Sciatic nerve (tissue), 2 donors: Measurements from ENCODE around the gene MRPS6. TPM values are rescaled to one million over a fixed set of nuclear protein-coding genes. Genes with fewer than 3 reads are reported as not detected.

ENCODE experiments used
- ATAC-seq: fragments of 200-7000 bp; cut with Tn5 transposase; one replicate; pipeline ENCODE4 v1.9.1; 2020; ENCODE audit warnings: mild to moderate bottlenecking, moderate library complexity
- DNase-seq: peaks from one replicate; pipeline ENCODE4 v3.0.0-alpha.2; 2020; ENCODE audit warnings: low spot score
- intact Hi-C: fragments of 100-400 bp; cut with DNase I; formaldehyde crosslinking; loops from one replicate; pipeline ENCODE4 v1.14.2; 2022
- total RNA-seq: library from RNA; stranded (reverse); fragmentation: NEBNext Ultra II Directional; extraction: Animal tissue kit (Norgen Biotek cat#: 25700); gene quantifications from one replicate; pipeline ENCODE4 v1.2.1, GENCODE V29; 2021
- donor health status: DM: no; HTN: no; CAD: no.
- donor health status: DM: no; HTN: no; CAD: no.

MRPS6 gene
- total RNA-seq, 1 donor from 2014 or later, result 142 TPM

DNA sequence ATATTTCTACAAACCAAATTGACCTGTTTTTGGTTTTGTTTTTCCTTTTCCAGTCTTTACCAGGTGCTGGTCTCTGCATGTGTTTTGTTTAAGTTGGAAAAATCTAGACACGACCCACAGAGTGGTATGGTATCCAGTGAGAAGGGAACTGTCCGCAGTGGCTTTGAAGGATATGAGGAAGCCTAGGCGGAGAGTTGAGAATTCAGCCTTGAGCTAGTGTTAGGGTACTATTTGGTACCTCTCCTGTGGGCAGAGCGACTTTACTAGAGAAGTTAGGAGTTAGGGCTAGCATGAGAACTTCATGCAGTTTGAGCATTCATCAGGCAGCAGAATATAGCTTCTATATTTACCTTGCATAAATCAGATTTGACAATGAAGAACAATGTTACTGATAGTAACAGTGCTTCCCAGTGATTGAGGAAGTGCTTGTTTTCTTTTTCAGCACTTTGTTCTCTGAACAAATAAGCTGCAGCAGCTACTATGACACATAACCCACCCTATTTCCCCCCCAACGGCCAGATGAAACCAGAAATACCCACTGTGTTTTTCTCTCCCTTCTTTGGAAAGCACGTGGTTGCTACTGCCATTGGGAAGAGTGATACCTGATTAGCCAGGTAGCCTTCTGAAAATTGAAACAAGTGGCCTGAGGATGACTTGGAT lies 19.0 kb downstream of the MRPS6 start:
- intact Hi-C loops, result no loop called here

DNA sequence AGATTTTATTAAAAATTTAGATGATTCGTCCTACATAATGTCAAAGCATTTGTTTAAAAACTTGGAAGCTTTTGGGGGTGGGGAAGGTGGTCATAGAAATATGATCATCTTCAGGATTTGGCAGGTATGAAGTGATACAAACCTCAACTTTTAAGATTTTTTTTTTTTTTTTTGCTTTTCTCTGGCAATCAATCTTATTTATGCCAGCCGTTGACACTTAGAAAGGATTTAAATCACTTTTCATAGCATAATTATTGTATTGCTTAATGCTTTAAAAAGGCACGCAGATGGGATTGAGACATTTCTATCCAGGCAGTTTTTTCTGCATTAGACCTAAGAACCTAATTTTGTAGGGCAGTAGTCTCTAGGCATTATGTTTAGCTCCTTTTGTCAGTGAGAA lies 19.7 kb downstream of the MRPS6 start:
- ATAC-seq (no peak), DNase-seq (no peak)
- intact Hi-C loops, result no loop called here

More for the DNA sequence above, 19.0 kb downstream of the MRPS6 start:
- DNase-seq (no peak), ATAC-seq (no peak)

DNA sequence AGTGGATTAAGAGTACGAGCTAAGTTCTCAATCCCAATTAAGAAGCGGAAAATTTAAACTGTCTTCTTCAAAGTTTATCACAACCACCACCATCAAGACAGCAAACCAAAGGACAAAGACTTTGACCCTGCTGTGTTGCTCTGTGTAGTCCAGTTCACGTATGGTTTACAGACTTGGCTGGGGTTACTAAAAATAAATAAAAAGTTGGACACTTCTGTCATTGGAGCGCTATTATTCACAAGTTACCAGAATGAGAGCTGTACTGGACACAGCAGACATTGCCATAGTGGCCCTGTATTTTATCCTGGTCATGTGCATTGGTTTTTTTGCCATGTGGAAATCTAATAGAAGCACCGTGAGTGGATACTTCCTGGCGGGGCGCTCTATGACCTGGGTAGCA lies 21.6 kb downstream of the MRPS6 start:
- intact Hi-C loops, result no loop called here
- DNase-seq (no peak), ATAC-seq (no peak)

DNA sequence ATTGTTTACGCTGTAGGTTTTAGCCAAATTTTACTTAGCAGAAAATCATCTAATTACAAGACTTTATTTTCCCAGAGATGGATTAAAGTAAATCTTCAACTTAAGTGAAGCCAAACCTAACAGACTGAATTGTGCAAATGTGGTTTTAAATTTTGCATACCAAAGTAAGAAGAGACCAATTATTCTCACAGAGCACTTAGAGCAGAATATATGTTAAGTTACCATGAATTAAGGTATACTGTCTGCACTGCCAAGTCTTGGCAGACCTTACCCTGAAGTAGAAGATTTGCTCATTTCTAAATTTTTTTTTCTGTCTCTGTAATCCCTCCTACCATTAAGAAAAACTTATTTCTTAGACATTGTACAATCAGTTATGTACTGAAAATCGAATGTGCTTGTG lies 24.1 kb downstream of the MRPS6 start:
- DNase-seq (no peak), ATAC-seq (no peak)
- intact Hi-C loops, result no loop called here

DNA sequence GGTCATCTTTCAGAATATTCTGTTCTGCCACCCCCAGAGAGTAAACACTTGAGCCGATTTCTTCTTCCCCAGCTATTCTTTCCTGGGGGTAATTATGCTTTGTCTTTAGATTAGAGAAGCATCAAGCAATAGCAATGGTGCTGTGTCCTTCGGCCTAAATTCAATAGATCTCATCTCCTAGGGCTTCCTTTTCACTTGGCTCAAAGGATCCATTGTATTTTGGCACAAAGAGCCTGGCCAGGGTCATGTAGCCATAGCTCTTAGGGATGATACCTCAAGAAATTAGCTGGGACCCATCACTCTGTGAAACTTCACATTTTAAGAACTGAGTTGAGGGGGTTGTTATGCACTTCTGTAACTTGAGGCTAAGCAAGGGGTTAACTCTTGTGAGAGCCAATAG lies 27.0 kb downstream of the MRPS6 start:
- DNase-seq (no peak), ATAC-seq (no peak)
- intact Hi-C loops, result no loop called here

DNA sequence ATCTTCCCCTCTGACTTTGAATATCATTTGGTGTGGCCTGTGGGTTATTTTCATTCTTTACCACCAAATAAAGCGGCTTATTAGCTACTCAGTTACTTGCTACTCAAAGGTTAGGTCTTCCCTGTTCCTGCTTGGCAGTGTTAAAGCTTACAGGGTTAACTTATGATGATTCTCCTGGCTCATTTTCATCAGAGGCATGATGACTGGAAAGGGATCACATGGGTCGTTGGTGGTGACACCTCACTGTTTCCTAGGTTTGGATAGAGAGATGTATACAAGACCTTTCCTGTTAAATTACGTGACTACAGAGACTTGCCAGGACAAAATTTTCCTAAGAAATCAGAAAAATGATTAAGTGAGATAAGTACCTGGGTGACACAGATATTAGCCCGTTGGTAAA lies 27.4 kb downstream of the MRPS6 start:
- intact Hi-C loops, result no loop called here
- no peak for ATAC-seq

DNA sequence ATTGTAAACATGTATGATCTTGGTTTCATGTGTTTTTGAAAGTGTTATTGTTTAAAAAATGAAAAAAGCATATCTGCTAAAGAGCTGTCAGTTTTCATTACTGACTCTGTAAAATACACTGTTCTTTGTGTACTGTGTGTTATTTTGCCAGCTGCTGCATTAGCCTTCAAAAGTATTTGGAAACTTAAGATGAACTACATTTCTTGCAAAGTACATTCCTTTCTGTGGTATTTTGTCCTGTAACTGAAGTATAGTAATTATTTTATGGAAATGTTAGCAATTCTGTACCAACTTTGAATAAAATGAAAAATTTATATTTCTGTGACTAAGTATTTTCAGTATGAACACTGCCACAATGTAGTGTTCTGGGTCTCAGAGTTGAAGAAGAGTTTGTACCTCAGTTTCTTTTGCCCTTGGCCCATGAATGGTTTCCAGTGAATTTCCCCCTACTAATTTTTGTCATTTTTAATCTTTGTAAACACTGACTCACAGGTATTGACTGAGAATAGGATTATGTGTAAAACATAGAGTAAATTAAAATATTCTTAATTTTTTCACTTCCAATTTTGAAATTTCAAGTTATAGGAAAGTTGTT lies 32.7 kb downstream of the MRPS6 start:
- DNase-seq, result no peak
- no peak for ATAC-seq
- intact Hi-C loops, result no loop called here

More for the DNA sequence above, 27.4 kb downstream of the MRPS6 start:
- no peak for DNase-seq

DNA sequence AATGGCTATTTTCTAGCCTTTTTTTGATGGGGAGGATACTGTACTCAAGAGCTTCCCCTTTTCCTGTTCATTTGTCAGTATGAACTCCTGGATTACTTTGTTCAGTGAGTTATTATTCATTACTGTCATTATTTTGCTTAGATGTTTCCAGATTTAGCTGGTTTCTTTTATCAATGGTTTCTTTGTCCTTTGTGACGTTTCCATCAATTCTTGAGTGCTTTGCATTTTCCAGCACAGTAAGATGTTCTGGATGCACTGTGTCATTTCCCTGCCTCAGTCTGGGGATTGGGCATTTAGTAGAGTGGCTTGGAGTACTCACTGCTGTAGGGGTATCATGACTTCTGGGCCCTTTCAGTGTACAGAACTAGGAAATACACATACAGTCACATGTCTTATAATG lies 34.2 kb downstream of the MRPS6 start:
- DNase-seq (no peak), ATAC-seq (peak; percentile 32)
- intact Hi-C loops, result no loop called here

DNA sequence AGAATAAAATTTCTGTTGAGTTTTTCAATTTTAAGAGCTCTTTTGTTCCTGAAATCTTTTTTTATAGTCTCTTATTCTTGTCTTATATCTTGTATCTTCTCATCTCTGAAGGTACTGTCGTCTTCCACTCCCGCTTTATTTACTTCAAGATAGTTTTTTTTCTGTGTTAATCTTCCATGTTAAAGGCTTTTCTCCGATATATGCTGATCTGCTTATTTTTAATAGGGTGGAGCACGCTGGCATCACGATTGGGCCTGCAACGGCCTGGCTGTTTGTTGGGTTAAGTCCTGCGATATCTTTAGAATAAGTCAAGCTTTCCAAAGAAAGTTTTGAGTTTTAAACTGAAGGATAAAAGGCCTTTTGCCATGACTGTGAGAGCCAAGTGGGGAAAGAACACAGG lies 35.7 kb downstream of the MRPS6 start:
- intact Hi-C loops, result no loop called here
- DNase-seq (no peak), ATAC-seq (no peak)

DNA sequence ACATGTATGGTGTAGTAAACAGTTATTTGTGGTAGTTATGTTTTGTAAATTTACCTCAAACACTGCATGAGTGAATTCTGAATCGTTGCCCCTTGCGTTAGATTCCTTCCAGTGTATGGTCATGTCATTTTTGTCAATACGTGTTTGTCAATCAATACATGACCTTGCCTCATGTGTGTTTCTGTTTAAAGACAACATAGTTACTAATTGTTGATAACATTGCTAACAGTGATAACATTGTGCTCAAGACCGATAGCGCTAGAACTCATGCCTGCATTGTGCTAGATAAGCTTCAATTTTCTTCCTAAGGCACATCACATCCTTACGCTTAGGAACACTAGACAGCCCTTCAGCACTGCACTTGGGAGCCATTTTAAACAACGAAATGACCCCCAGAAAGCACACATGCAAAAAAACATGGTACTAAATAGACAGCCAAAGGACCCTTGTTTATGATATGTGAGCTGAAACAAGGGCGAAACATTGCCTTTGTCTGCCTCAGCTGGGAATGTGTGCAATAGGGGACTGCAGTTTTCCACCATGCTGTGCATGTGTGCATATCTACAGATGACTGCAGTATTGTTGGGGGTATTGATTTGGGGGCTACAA lies 37.3 kb downstream of the MRPS6 start:
- no peak for DNase-seq
- no peak for ATAC-seq
- intact Hi-C loops, result no loop called here

DNA sequence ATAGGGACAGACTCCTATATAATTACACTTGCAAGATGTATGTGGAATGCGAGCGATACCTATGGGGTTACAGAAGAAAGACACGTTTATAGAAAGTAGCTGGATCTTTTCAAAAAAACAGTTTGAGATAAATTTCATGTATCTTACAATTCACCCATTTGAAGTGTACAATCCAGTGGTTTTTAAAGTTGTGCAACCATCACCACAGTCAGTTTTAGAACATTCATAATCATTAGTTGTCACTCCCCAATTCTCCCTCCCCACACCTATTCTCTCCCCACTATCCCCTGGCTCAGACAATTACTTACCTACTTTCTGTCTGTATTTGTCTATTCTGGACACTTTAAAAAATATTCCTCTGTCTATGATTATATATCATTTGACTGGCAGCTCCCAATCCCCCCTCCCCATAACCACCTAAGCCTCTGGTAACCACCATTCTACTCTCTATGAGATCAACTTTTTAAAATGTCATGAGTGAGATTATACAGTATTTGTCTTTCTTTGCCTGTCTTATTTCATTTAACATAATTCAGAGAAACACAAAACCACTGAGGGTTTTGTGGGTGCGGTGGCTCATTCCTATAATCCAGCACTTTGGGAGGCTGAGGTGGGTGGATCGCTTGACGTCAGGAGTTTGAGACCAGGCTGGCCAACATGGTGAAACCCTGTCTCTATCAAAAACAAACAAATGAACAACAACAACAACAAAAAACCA lies 39.1 kb downstream of the MRPS6 start:
- DNase-seq, result no peak
- intact Hi-C loops, result no loop called here
- ATAC-seq, result no peak

DNA sequence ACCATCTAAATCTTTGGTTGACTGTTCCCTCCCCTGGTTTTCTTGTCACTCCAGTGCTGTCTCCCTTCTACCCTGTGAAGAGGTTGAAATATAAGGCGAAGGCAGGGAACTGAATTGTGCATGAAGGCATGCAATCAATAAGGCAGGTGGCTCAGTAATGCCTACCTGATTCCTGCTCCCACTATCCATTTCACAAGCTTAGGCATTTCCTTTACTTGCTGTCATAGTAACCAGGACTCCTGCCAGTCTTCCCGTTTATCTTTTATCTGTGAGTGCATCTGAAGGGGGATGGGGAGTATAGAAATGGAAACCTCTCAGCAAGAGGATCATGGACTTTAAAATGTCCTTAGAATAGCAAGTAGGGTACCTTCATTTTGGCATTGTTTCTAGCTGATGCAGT lies 40.5 kb downstream of the MRPS6 start:
- ATAC-seq, result no peak
- intact Hi-C loops, result no loop called here
- no peak for DNase-seq

DNA sequence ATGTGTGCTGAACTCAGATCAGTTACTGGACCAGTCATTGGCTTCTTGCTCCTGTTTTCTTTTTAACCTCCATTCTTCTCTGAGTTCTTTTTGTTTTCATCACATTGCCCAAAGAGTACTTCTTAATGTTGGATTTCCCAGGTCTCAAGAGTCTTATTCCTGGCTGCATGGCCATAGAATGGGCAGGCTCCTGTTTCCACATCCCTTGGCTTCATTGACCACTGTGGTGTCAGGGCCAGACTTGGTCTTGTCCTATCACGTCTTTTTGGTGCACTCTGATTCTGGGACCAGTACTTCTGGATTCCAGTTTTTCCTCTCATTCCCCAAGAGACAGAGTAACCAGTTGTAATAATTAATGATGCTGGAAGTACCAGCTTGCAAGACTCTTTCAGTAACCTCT lies 41.8 kb downstream of the MRPS6 start:
- ATAC-seq, result no peak
- DNase-seq, result no peak
- intact Hi-C loops, result loop anchor here (5.0 kb wide), 1 partner anchor 1647 kb away; no protein-coding TSS in a partner anchor

DNA sequence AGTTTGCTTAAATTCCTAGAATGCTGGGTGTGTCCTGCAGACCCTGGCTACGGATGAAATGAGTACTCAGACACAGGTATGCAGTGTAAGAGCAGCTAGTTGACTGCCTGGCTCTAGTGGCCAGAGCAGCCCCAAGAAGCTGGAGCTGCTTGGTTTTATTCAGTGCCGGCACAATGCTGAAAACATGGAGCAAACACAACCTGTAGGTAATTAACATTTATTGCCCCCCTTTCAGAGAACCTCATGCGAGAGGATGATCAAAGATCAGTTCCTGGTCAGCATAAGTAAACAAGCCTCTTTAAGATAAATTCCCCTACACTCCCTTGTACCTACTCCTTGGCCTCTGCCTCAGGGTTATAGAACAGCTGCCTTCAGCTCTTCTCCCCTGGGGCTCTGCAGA lies 43.2 kb downstream of the MRPS6 start:
- intact Hi-C loops, result loop anchor here (5.0 kb wide), 1 partner anchor 1646 kb away; no protein-coding TSS in a partner anchor
- DNase-seq (no peak), ATAC-seq (no peak)

DNA sequence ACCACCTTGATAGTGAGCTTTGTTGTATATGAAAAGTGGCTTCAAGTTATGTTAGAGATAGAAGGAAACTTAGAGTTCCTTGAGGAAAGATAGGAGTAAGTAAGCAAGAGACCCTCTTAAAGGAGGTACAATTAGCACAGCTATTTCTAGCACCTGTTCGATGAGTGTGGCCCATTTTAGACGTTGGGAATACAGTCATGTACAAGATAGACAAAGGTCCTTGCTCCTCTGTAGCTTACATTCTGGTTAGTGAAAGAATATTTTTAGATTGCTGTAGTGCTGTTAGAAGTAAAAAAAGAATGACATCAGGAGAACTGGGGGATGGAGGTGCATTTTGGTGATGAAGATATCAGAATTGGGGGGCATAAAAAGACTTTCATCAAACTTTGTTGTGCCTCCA lies 47.5 kb downstream of the MRPS6 start:
- intact Hi-C loops, result no loop called here
- DNase-seq (no peak), ATAC-seq (no peak)

DNA sequence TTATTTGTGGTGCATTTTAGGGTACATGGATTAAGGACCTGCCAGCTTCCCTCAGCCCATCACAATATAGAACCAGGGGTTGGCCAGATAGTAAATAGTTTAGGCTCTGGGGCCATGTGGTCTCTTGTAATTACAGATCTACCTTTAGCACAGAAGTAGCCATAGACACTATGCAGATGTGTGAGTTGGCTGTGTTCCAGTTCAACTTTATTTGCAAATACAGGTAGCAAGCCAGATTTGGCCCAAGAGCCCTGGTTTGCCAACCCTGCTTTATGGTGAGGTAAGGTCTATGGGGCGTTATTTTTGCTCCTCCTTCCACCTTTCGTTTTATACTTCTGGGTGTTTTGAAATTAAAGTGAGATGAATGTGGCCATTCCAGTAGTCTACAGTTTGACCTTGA lies 48.7 kb downstream of the MRPS6 start:
- DNase-seq (no peak), ATAC-seq (no peak)
- intact Hi-C loops, result no loop called here

DNA sequence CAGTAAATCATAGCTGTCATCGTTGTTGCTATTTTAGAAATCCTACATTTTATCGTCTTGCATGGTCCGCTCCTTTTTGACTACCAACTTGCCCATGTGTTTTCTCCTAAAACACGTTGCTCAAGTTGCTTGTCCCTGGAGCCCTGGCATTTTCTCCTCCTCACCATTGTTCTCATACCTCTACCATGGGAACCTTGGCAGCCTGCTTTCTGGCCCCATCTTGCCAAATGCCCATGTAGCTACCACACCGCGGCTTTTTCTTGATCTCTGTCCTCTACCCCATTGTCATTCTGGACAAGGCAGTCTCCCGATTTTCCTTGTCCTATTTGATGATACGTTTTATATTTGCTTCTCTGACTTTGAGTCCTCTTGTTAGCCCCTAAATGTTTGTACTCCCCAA lies 50.2 kb downstream of the MRPS6 start:
- ATAC-seq (no peak), DNase-seq (no peak)
- intact Hi-C loops, result no loop called here

DNA sequence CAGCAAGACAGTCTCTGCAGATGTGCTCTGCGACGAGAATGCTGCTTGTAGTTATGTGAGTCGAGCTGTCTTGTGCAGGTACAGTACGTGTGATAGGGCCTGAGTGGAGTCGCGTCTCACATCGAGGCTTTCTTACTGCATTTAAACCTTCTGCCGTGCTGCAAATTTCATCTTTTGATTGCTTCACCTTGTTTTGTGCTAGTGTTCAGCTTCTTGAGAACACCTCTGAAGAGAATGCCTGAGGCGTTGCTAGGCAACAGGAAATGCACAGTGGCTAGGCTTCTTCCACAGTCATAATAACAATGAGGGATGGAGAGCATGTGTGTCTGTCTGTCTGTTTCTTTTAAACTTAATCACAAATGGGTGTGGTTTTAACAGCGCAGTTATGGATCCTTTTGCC lies 52.9 kb downstream of the MRPS6 start:
- no peak for ATAC-seq
- no peak for DNase-seq
- intact Hi-C loops, result no loop called here

DNA sequence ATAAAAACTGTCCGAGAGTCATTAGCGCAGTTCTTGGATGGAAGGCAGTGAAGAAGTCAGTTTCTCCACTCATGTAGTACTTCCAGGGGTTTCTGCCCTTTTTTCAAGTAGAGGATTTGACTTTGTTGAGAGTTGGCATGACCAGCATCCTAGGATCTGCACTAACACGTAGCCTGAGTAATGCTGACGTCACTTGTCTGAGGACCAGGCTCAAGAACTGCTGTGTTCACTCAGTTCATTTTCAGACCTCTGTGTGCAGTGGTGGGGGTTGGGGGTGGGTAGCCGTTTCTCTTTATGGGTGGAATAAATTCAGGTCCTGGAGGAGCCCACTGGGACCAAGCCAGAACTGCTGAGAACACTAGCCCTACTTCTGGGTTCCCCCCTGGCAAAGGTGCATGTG lies 53.3 kb downstream of the MRPS6 start:
- ATAC-seq, result no peak
- intact Hi-C loops, result no loop called here

DNA sequence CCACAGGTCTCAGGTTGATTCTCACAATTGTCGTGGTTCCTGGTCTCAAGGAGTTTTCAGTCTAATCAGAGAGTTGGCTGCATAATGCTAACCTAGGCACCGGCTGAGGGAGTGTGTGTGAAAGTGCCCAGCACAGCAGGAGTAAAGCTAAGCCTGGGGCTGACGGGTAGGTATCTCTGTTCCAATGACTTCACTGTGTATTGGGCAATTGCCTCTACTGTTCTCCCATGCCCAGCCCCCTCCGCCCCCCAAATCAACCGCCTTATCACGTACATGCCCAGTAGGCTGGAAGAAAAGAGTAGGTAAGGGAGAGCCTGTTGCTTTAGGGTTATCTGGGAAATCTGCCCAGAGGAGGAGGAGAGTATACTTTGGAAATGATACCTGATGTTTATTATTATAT lies 54.7 kb downstream of the MRPS6 start:
- DNase-seq (no peak), ATAC-seq (peak; percentile 75)
- intact Hi-C loops, result no loop called here

More for the DNA sequence above, 53.3 kb downstream of the MRPS6 start:
- DNase-seq, result no peak
